ENCODE results near the gene PRDM15. TPM values are rescaled to one million over a fixed set of nuclear protein-coding genes. Genes with fewer than 3 reads are reported as not detected.

PRDM15 gene
- total RNA-seq, 2 donors from 2014 or later, result 6.7 to 18.1 TPM

- TF ChIP-seq CTCF (IDR thresholded peaks at IDR 0.05), result no peak
- TF ChIP-seq POLR2AphosphoS5 (IDR thresholded peaks at IDR 0.05), result no peak
- TF ChIP-seq POLR2A (IDR thresholded peaks at IDR 0.05), result no peak
- Histone ChIP-seq H3K27ac (no peak overlapping the region), H3K9me3 (no peaks in the 10 kb centered on the region), H3K4me1 (replicated peaks) (no peaks in the 10 kb centered on the region), H3K36me3 (no peaks in the 10 kb centered on the region), H3K4me3 (no peak overlapping the region), H3K27me3 (replicated peaks; ENCODE audit: insufficient read depth) (no peaks in the 10 kb centered on the region)
- no peak for DNase-seq (ENCODE audit: low spot score)
- intact Hi-C loops (cut with DNase I), result no loop called here
- 89% methylated on average over 23 of the region's 23 CpGs for WGBS
Observed at GRCh38 chr21:41851090-41851790, 27.9 kb downstream of the PRDM15 start.

GRCh38 chr21:41850085-41850484 is 29.1 kb downstream of the PRDM15 start:
- Histone ChIP-seq H3K4me1 (replicated peaks) (no peaks in the 10 kb centered on the region), H3K9me3 (no peaks in the 10 kb centered on the region), H3K36me3 (no peaks in the 10 kb centered on the region), H3K27me3 (replicated peaks; ENCODE audit: insufficient read depth) (no peaks in the 10 kb centered on the region), H3K4me3 (no peak overlapping the region), H3K27ac (no peak overlapping the region)
- no peak for DNase-seq (ENCODE audit: low spot score)
- TF ChIP-seq CTCF (IDR thresholded peaks at IDR 0.05) (no peak), POLR2AphosphoS5 (IDR thresholded peaks at IDR 0.05) (no peak), POLR2A (IDR thresholded peaks at IDR 0.05) (no peak)
- intact Hi-C loops (cut with DNase I), result no loop called here
- WGBS, result 91% methylated on average over 9 of the region's 9 CpGs

GRCh38 chr21:41848958-41849580 is 30.1 kb downstream of the PRDM15 start:
- H3K9me3 ChIP-seq, result no peaks in the 10 kb centered on the region
- no peak overlapping the region for H3K4me3 ChIP-seq
- no peaks in the 10 kb centered on the region for H3K4me1 ChIP-seq (replicated peaks)
- H3K27me3 ChIP-seq (replicated peaks; ENCODE audit: insufficient read depth), result no peaks in the 10 kb centered on the region
- TF ChIP-seq POLR2A (IDR thresholded peaks at IDR 0.05) (no peak), CTCF (IDR thresholded peaks at IDR 0.05) (no peak), POLR2AphosphoS5 (IDR thresholded peaks at IDR 0.05) (no peak)
- H3K36me3 ChIP-seq, result no peaks in the 10 kb centered on the region
- WGBS, result 86% methylated on average over 15 of the region's 15 CpGs
- intact Hi-C loops (cut with DNase I), result no loop called here
- H3K27ac ChIP-seq, result no peak overlapping the region
- no peak for DNase-seq (ENCODE audit: low spot score)

GRCh38 chr21:41848533-41848932 is 30.6 kb downstream of the PRDM15 start:
- no peak for TF ChIP-seq CTCF (IDR thresholded peaks at IDR 0.05)
- no peak for TF ChIP-seq POLR2A (IDR thresholded peaks at IDR 0.05)
- TF ChIP-seq POLR2AphosphoS5 (IDR thresholded peaks at IDR 0.05), result no peak
- no peaks in the 10 kb centered on the region for H3K27me3 ChIP-seq (replicated peaks; ENCODE audit: insufficient read depth)
- H3K27ac ChIP-seq, result no peak overlapping the region
- WGBS, result 72% methylated on average over 8 of the region's 8 CpGs
- no peak for DNase-seq (ENCODE audit: low spot score)
- no peaks in the 10 kb centered on the region for H3K4me1 ChIP-seq (replicated peaks)
- no peaks in the 10 kb centered on the region for H3K36me3 ChIP-seq
- intact Hi-C loops (cut with DNase I), result no loop called here
- H3K4me3 ChIP-seq, result no peak overlapping the region
- no peaks in the 10 kb centered on the region for H3K9me3 ChIP-seq

Measured in prostate gland (tissue), 2 donors.